Measurements from ENCODE around the gene MRPL52. TPM values are rescaled to one million over a fixed set of nuclear protein-coding genes. Genes with fewer than 3 reads are reported as not detected.

The MRPL52 gene
- total RNA-seq, 2 donors from 2014 or later: 29.3 to 45.1 TPM

DNA sequence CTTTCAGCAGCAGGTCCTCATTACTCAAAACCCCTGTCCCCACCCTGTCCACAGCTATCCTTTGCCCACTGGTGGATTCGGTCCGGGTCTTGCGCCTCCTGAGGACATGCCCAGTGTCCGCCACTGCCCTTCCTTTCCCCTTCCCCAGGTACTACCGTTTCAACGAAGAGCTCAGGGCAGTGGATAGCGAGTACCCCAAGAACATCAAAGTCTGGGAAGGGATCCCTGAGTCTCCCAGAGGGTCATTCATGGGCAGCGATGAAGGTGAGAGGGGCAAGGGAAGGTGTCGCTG is 15.4 kb downstream of the MRPL52 start:
- no peak for ATAC-seq
- H3K4me3 ChIP-seq: no peak overlapping the region
- 92 to 98% methylated on average over 9 of the region's 9 CpGs for WGBS, 2 donors
- peaks cover 12 to 20% of the 10 kb centered on the region in 2 donors for H3K36me3 ChIP-seq (replicated peaks in 1 of 2; ENCODE audit: insufficient read depth in 1 of 2, low read depth in 2 of 2)
- intact Hi-C loops (cut with DNase I): no loop called here
- peaks cover 3% of the 10 kb centered on the region for H3K4me1 ChIP-seq
- H3K9me3 ChIP-seq: no peaks in the 10 kb centered on the region
- H3K27ac ChIP-seq: no peak overlapping the region
- no peaks in the 10 kb centered on the region for H3K27me3 ChIP-seq
- no peak for DNase-seq
- TF ChIP-seq, protein P1, sequence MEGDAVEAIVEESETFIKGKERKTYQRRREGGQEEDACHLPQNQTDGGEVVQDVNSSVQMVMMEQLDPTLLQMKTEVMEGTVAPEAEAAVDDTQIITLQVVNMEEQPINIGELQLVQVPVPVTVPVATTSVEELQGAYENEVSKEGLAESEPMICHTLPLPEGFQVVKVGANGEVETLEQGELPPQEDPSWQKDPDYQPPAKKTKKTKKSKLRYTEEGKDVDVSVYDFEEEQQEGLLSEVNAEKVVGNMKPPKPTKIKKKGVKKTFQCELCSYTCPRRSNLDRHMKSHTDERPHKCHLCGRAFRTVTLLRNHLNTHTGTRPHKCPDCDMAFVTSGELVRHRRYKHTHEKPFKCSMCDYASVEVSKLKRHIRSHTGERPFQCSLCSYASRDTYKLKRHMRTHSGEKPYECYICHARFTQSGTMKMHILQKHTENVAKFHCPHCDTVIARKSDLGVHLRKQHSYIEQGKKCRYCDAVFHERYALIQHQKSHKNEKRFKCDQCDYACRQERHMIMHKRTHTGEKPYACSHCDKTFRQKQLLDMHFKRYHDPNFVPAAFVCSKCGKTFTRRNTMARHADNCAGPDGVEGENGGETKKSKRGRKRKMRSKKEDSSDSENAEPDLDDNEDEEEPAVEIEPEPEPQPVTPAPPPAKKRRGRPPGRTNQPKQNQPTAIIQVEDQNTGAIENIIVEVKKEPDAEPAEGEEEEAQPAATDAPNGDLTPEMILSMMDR (IDR thresholded peaks at IDR 0.05): no peak
- TF ChIP-seq POLR2A (IDR thresholded peaks at IDR 0.05): no peak

DNA sequence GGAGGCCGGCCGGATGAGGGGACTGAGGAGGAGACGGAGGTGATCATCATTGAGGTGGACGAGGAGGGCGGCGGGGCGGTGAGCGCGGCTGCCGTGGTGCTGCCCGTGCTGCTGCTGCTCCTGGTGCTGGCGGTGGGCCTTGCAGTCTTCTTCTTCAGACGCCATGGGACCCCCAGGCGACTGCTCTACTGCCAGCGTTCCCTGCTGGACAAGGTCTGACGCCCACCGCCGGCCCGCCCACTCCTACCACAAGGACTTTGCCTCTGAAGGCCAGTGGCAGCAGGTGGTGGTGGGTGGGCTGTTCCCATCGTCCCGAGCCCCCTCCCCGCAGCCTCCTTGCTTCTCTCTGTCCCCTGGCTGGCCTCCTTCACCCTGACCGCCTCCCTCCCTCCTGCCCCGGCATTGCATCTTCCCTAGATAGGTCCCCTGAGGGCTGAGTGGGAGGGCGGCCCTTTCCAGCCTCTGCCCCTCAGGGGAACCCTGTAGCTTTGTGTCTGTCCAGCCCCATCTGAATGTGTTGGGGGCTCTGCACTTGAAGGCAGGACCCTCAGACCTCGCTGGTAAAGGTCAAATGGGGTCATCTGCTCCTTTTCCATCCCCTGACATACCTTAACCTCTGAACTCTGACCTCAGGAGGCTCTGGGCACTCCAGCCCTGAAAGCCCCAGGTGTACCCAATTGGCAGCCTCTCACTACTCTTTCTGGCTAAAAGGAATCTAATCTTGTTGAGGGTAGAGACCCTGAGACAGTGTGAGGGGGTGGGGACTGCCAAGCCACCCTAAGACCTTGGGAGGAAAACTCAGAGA is 16.3 kb downstream of the MRPL52 start:
- TF ChIP-seq POLR2A (IDR thresholded peaks at IDR 0.05): no peak
- TF ChIP-seq, protein P1 (IDR thresholded peaks at IDR 0.05): no peak
- Histone ChIP-seq H3K4me1 (peaks cover 10% of the 10 kb centered on the region), H3K4me3 (no peak overlapping the region), H3K27ac (no peak overlapping the region), H3K36me3 (replicated peaks in 1 of 2; ENCODE audit: insufficient read depth in 1 of 2, low read depth in 2 of 2) (peaks cover 12 to 20% of the 10 kb centered on the region in 2 donors), H3K27me3 (no peaks in the 10 kb centered on the region), H3K9me3 (no peaks in the 10 kb centered on the region)
- ATAC-seq (no peak), DNase-seq (peak in 1 of 4 donors; percentile 5)
- intact Hi-C loops (cut with DNase I): no loop called here
- 85 to 95% methylated on average over 15 to 26 of the region's 26 CpGs for WGBS, 2 donors

DNA sequence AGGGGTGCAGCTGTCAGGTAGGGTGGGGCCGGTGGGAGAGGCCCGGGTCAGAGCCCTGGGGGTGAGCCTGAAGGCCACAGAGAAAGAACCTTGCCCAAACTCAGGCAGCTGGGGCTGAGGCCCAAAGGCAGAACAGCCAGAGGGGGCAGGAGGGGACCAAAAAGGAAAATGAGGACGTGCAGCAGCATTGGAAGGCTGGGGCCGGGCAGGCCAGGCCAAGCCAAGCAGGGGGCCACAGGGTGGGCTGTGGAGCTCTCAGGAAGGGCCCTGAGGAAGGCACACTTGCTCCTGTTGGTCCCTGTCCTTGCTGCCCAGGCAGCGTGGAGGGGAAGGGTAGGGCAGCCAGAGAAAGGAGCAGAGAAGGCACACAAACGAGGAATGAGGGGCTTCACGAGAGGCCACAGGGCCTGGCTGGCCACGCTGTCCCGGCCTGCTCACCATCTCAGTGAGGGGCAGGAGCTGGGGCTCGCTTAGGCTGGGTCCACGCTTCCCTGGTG is 17.2 kb downstream of the MRPL52 start:
- DNase-seq (no peak), ATAC-seq (no peak)
- no peaks in the 10 kb centered on the region for H3K9me3 ChIP-seq
- no peak overlapping the region for H3K27ac ChIP-seq
- peaks cover 12 to 16% of the 10 kb centered on the region in 2 donors for H3K36me3 ChIP-seq (replicated peaks in 1 of 2; ENCODE audit: insufficient read depth in 1 of 2, low read depth in 2 of 2)
- H3K27me3 ChIP-seq: no peaks in the 10 kb centered on the region
- 78 to 85% methylated on average over 8 to 10 of the region's 11 CpGs for WGBS, 2 donors
- TF ChIP-seq, protein P1 (IDR thresholded peaks at IDR 0.05): no peak
- no peak for TF ChIP-seq POLR2A (IDR thresholded peaks at IDR 0.05)
- H3K4me3 ChIP-seq: no peak overlapping the region
- intact Hi-C loops (cut with DNase I): no loop called here
- H3K4me1 ChIP-seq: peaks cover 18% of the 10 kb centered on the region

DNA sequence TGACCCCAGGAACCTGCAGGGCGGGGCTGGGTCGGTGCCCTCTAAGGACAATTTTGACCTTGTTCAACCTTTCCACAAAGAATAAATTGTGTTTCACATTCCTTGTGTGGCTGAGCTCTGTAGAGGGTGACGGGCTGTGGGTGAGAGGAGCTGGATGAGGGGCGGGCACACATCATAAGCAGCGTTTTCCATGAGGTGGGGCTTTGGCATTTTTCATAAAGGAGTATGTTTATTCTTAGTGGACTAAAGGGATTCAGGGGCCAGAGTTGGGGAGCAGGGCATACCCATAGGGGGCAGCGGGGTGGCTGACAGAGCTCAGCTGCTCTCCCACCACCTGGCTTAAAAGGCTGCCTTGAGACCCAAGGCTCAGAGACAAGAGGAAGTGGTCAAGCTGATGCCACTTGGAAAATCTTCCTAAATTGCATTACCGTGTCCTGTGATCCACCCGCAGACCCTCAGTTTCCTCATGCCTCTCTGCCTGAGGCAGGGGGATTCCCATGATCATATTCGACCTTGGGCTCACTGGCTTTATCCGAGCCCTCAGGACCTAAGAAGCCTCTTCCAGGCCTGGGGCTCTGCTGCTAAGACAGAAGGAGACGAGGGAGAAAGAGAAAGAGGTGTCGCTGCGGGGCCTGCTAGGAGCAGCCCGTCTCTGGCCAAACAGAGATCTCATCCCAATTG is 18.1 kb downstream of the MRPL52 start:
- DNase-seq (no peak), ATAC-seq (no peak)
- H3K4me1 ChIP-seq: peaks cover 23% of the 10 kb centered on the region
- no peak overlapping the region for H3K4me3 ChIP-seq
- TF ChIP-seq POLR2A (IDR thresholded peaks at IDR 0.05): no peak
- TF ChIP-seq, protein P1 (IDR thresholded peaks at IDR 0.05): no peak
- peak overlapping the region in 2 of 4 donors; percentile 33 to 46 for H3K27ac ChIP-seq
- intact Hi-C loops (cut with DNase I): no loop called here
- H3K27me3 ChIP-seq: no peaks in the 10 kb centered on the region
- WGBS, 2 donors: 67 to 74% methylated on average over 14 of the region's 14 CpGs
- H3K36me3 ChIP-seq (replicated peaks in 1 of 2; ENCODE audit: insufficient read depth in 1 of 2, low read depth in 2 of 2): peaks cover 9 to 12% of the 10 kb centered on the region in 2 donors
- no peaks in the 10 kb centered on the region for H3K9me3 ChIP-seq

Measured in body of pancreas (tissue), 4 donors.